Measurements from ENCODE around the gene EIF2B1.
"Not testable (repeated sequence)": the region's sequence is repeated elsewhere in the genome, so short reads cannot be mapped to it uniquely, and the experiment has no call there.

The EIF2B1 gene

DNA sequence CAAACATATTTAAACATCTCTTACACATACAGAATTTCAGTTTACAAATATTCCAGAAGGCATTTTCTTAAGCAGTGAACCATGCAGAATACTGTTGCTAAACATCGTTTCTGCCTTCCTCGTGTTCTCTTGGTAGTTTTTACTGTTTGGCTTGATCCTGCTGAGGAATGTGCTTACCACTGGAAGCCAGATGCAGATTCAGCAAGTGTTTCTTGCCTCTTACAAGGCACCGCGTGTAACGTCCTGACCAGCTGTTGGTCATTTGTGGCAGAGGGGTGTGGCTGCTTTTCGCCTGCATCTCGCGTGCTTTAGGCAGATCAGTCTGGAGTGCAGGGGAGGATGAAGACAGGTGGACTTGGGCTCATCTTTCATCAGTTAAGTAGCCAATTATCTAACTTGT lies 12.4 kb downstream of the EIF2B1 start:
- DNase-seq (ENCODE audit: low read depth in 1 of 2, low spot score in 1 of 2): no peak

DNA sequence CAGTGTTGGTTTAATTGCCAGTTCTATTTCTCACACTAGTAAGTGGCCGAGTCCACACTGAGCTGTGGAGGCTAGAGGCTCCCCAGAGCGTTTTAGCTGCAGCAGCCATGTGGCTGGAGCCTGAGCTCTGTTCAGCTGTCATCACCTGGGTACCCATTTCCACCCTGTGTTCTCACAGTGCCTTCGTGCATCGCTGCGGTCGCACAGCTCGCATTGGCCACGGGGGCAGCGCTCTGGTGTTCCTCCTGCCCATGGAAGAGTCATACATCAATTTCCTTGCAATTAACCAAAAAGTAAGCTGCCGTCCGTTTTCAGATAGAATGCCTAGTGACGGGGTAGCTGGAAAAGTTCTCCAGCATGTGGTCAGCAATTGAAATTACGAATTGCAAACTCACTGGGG lies 15.9 kb downstream of the EIF2B1 start:
- no peak for DNase-seq (ENCODE audit: low read depth in 1 of 2, low spot score in 1 of 2)

DNA sequence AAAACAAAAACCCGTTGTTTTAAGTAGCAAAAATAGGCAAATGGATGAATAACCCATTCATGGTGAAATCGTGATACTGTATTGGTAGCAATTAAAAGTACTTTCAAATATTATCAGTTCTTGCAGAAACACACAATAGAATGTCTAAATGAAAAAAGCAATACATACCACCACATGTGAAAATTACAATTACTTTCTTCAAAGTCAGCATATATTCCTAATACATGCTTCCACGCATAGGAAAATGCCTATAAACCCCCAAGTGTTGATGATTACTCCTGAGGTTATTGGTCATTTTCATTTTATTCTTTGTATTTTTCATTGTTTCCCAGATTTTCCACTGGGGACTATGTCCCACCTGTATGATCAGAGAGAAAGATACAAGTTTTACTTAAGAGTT lies 16.3 kb downstream of the EIF2B1 start:
- no peak for DNase-seq (ENCODE audit: low read depth in 1 of 2, low spot score in 1 of 2)

DNA sequence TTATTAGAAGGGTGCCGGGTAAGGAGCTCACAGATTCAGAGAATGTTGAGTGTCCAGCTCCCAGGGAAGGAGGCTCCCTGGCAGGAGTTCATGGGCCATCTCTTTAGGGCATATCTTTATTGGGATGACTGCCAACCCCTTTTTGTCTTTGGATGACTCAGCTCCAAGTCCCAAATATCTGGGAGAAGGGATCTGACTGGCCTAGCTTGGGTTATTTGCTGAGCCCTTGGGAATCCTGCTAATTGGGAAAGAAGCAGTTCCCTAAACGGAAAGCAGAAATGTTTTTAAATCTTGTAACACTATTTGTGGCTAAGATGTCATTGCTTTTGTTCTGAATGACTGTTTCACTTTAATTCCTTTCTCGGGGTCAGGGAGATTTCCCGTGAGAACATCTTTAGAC lies 19.0 kb downstream of the EIF2B1 start:
- no peak for DNase-seq (ENCODE audit: low read depth in 1 of 2, low spot score in 1 of 2)

DNA sequence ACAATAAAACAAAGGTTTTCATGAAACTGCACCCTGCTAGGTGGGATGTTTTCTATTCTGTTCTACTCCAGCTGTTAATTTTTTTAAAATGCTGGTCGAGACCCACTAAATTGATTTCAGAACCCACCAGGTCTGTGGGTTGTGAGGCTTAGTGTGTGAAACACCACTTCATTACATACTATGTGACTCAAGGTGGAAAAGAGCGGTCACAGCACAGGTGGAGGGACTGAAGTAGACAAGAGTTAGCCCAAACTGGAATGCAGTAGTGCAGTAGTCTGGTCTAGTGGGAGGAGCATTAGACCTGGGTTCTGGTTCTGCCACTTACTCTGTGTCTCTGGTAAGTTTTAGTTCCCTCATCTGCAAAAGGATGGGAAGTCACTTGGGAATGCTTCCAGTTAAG lies 19.4 kb downstream of the EIF2B1 start:
- DNase-seq (ENCODE audit: low read depth in 1 of 2, low spot score in 1 of 2): no peak

DNA sequence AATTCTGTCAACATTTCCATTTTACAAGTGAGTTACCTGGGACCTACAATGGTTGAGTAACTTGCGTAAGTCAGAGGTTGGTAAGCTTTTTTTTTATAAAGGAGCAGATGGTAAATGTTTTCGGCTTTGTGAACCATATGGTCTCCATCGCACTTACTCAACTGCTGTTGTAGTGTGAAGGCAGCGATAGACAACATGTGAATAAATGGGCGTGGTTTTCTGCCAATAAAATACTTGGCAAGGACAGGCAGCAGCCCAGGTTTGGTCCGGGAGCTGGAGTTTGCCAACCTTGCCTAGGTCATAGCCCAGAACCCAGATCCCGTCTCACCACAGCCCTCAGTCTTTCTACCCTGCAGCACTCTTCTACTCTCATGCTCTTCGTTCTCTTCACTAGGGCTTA lies 25.3 kb downstream of the EIF2B1 start:
- DNase-seq (ENCODE audit: low read depth in 1 of 2, low spot score in 1 of 2): no peak

DNA sequence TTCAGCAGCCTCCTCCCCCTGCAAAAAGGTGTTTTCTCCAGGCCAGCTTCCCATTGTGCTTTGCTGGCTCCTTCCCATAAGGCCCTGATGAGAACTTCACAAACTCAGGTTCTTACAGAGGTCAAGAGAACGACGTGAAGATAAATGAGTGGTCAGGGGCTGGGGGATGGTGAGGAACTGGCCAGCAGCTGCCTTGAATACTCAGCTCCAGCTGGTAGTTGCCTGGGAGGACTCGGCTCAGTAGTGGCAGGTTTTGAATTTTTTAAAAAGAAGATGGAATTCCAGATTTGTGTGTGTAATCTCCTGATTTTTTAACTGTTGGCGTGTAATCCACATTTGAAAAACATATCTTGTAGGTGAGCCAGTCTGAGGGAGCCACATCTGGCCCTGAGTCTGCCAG lies 25.7 kb downstream of the EIF2B1 start:
- DNase-seq (ENCODE audit: low read depth in 1 of 2, low spot score in 1 of 2): no peak

DNA sequence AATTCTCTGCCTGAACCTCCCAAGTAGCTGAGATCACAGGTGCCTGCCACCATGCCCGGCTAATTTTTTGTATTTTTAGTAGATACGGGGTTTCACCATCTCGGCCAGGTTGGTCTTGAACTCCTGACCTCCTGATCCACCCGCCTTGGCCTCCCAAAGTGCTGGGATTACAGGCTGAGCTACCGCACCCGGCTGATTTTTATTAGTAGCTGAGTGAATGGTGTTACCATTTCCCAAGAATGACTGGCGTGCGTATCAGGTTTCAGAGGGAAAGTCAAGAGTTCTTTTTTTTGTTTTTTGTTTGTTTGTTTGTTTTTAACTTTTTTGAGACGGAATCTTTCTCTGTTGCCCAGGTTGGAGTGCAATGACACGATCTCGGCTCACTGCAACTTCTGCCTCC lies 30.0 kb downstream of the EIF2B1 start:
- not testable (repeated sequence) for DNase-seq (ENCODE audit: low read depth in 1 of 2, low spot score in 1 of 2)

DNA sequence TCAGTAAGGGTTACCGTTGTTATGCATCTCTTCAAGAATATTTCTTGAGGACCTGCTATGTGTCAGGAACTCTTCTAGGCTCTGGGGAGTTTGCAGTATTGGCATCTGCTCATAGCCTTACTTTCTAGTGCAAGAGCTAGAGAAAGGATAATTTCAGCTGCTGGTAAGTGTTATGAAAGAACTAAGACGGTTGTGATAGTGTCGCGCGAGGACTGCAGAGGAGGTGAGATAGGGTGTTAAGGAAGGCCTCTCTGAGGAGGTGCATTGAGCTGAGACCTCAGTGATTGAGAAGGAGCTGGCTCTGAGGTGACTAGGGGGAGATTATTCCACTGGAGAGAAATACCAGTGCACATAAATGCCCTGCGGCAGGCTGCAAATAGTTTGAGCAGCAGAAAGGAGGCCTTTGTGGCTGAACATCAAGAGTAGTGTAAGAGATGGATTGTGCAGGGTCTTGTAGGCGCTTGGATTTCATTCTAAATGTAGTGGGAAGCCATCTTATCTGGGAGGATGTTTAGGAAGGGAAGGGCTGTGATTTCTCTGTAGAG lies 30.8 kb downstream of the EIF2B1 start:
- no peak for DNase-seq (ENCODE audit: low read depth in 1 of 2, low spot score in 1 of 2)

DNA sequence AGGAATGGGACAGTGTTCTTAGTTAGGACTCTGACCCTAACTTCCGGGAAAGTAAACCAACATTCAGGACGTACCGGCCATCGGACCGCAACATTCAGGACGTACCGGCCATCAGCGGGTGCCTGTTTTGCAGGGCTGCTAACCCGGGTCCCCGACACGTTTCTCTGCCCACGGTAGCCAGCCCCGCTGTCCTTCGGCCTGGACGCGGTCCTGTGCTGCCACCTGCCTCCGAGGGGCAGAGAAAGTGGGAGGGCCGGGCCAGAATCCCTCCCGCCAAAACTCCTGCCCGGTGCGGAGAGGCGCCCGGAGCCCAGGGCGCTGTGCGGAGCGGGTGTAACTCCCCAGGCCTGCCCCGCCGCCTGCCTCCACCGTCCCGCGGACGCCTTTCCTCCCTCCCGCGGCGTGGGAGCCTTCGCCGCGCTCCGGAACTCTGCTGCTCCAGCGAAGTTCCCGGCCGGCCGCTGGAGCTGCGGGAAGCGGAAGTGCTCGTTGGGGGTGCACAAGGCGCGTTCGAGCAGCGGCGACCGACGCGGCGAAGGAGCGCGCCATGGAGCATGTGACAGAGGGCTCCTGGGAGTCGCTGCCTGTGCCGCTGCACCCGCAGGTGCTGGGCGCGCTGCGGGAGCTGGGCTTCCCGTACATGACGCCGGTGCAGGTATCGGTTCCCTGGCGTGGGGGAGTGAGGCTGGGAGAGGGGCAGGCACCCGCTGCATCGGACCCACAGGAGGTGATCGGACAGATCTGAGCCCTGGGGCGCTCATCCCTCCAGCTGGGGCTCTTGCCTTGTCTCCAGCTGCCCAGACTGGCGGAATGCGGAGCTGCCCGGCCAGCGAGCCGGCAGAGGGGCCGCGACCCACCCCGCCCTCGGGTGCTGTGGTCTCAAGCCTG lies 31.6 kb downstream of the EIF2B1 start, which contains the start of gene DDX55:
TSS of gene DDX55 (plus strand) at position 498 of the 888 bp plus-strand sequence. CDS start at position 548, 50 bp downstream.
- peak; percentile 67 to 78 for DNase-seq (ENCODE audit: low read depth in 1 of 2, low spot score in 1 of 2)

DNA sequence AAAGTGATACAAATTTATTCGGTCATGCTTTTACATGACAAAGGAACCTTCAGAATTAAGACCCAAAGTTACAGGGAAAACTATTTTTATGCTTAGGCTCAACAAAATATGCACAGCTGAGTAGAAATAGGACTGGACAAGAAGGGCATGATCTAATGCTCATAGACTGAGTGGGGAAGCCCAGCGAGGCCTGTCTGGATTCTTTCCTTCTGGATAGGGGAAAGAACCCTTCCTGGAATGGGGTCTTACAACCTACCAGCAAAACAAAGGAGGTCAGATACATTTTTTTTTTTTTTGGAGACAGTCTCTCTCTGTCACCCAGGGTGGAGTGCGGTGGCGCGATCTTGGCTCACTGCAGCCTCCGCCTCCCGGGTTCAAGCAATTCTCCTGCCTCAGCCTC lies 33.8 kb downstream of the EIF2B1 start:
- DNase-seq (ENCODE audit: low read depth in 1 of 2, low spot score in 1 of 2): no peak

DNA sequence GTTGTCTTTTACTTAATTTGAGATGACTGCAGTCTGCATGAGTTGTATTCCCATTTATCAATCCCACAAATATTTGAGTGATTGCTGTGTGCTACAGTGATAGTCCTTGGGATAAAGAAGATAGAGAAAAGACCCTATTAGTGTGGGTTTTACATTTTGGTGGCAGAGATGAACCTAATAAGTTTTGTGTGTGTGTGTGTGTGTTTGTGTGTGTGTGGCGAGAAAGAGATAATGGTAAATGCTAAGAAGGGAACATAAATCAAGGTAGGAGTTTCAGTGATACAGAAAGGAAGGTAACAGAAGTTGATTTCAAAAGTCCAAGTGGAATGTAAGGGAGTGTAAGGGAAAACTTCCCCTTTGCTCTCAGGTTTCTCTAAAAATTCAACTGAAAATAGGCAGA lies 34.2 kb downstream of the EIF2B1 start:
- no peak for DNase-seq (ENCODE audit: low read depth in 1 of 2, low spot score in 1 of 2)

DNA sequence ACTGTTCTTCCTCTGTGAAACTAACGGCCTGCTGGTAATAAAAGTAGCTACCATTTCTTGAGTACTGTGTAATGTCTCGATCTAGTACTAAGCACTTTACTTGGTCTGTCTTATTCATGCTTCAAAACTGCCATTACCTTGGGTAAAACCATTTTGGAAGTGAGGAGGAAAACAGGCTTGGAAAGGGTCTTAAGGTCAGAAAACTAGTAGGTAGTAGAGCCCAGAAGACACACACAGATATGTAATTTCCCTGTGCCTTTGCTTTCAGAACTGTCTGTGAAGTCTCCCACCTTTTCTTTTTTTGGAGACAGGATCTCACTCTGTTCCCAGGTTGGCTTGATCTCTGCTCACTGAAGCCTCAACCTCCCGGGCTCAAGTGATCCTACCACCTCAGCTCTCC lies 35.0 kb downstream of the EIF2B1 start:
- no peak for DNase-seq (ENCODE audit: low read depth in 1 of 2, low spot score in 1 of 2)

DNA sequence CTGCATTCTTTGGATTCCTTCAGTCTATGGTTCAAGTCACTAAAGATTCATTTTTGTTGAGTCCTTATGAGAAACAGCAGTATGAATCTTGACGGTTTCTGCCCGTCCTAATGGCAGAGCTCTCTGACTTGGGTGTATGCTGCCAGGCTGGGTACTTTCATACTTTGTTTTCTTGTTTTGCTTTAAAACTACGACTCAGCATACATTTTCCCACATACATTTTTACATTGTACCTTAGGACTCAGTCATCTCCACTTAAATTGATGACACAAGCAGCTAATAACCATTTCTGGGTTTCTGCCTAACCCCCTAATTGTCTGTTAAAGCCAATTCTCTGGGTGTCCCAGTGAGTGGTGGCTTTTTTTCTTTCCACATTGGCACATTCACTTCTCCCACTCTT lies 36.4 kb downstream of the EIF2B1 start:
- DNase-seq (ENCODE audit: low read depth in 1 of 2, low spot score in 1 of 2): no peak

DNA sequence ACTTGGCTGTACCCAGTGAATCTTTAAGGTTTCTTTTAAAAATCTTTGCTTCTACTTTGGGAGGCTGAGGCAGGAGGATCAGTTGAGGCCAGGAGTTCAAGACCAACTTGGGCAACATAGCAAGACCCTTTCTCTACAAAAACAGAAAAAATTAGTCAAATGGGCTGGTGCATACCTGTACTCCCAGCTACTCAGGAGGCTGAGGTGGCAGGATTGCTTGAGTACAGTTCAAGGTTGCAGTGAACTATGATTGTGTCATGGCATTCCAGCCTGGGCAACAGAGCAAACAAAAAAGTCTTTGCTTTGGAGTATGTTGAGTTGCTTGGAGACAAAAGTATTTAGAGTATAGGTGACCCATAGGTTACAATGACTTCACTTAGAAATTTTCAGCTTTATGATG lies 37.8 kb downstream of the EIF2B1 start:
- DNase-seq (ENCODE audit: low read depth in 1 of 2, low spot score in 1 of 2): no peak

DNA sequence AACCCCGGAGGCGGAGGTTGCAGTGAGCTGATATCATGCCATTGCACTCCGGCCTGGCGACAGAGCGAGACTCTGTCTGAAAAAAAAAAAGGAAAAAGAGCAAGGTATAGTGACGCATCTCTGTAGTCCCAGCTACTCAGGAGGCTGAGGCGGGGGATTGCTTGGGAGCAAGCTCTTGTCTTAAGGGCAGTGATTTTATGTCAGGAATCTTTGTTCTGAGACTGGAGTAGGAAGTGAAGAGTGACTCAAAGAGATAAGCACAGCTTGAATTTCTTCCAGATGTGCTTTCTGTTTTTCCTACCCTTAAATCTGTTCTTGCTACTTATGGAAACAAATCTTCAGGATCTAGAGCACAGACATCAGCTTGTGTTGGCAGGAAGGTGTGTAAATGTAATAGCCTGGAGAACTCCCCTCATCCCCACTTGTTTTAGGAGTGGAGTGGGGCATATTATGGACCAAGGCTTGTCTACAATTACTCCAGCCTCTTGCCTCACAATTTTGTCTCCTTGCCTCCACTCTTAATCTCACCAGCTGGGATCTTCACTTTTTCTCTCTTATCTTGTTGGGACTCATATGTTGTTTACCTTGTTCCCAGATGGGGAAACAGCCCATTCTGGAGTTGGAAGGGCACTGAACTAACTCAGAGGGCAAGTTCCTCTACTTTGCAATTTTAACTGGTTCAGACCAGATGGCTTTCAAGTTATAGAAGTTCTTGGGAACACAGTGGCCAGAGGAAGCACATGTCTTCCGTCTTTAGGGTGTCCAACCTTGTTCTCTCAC lies 41.6 kb downstream of the EIF2B1 start:
- no peak for DNase-seq (ENCODE audit: low read depth in 1 of 2, low spot score in 1 of 2)

DNA sequence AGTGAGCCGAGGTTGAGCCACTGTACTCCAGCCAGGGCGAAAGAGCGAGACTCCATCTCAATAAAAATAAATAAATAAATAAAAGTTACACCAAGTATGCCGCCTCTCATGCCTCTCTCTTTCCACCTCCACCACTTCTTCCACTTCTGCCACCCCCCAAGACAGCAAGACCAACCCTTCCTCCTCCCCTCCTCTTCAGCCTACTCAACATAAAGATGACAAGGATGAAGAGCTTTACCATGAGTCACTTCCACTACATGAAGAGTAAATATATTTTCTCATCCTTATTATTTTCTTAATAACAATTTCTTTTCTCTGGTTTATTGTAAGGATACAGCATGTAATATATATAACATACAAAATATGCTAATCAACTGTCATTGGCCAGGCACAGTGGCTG lies 52.7 kb downstream of the EIF2B1 start:
- no peak for DNase-seq (ENCODE audit: low read depth in 1 of 2, low spot score in 1 of 2)

DNA sequence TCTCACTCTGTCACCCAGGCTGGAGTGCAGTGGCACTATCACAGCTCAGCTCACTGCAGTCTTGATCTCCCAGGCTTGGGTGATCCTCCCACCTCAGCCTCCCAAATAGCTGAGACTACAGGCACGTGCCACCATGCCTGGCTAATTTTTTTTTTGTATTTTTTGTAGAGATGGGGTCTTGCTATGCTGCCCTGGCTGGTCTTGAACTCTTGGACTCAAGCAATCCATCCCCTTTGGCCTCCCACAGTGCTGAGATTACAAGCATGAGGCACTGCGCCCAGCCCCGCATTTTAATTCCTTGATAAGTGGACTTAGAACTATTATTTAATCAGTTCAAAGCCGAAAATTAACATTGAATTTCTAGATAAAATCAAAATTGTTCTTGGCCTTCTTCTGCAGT lies 54.7 kb downstream of the EIF2B1 start:
- not testable (repeated sequence) for DNase-seq (ENCODE audit: low read depth in 1 of 2, low spot score in 1 of 2)

DNA sequence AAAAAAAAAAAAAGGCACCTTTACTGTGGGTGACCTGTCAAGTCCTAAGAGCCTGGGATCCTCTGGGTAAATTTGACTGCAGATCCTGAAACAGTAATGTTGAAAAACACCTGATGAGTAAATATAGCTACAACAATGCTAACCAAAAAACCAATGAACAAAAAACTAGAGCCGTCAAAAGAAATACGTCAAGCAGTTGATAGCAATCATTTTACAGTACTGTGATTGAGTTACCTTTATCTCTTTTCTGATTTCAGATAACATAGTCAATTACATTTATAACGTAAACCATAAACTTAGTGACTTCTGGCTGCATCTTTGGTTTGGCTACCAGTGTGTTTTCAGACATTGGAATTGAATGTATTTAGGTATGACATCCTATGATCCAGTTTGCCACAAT lies 55.2 kb downstream of the EIF2B1 start:
- no peak for DNase-seq (ENCODE audit: low read depth in 1 of 2, low spot score in 1 of 2)

DNA sequence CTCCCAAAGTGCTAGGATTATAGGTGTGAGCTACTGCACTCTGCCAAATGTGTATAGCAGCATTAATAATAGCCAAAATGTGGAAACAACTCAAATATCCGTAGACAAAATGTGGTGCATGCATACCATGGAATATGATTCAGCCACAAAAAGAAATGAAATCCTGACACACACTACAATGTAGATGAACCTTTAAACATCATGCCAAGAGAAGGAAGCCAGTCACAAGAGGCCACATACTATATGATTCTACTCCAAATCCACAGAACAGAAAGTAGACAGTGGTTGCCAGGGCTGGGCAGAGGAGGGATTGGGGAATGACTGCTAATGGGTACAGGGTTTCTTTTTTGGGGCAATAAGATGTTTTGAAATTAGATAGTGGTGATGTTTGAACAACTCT lies 56.9 kb downstream of the EIF2B1 start:
- no peak for DNase-seq (ENCODE audit: low read depth in 1 of 2, low spot score in 1 of 2)

DNA sequence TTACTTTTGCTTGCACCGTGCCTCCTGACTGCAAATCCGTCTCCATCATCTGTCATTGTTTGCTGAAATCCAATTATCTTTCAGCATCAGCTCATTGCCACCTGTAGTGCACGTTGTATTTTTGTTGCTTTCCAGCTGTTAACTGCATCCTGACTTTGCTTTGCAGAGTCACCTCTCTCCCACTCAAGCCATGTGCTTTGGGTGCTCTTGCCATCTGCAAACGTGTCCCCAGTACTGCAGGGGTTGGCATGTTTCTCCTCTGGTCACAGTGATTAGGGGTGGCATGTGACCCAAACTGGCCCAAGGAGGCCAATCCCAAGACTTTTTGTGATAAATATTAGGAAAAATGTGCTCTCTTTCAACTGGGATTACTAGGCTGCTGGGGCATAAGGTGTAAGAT lies 59.6 kb downstream of the EIF2B1 start:
- no peak for DNase-seq (ENCODE audit: low read depth in 1 of 2, low spot score in 1 of 2)

DNA sequence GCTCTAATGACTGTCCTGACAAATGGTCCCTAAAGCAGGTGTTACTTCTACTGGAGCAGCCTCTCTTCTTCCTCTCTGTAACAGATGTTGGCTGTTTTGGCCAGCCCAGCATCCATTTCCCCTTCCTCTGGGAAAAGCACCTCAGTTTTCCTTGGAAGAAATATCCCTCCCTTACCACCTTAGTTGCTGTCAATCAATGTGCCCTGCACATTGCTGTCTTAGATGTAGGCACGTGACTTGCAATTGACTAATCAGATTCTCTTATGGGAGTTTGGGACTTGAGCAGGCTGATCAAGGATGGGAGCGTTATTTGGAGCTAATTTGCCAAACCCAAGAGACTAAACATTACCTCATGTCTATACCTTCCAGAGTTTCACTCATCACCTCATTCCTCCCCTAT lies 61.1 kb downstream of the EIF2B1 start:
- no peak for DNase-seq (ENCODE audit: low read depth in 1 of 2, low spot score in 1 of 2)

Data from stimulated activated CD4-positive, alpha-beta T cell treated with anti-CD3 and anti-CD28 coated beads, Interleukin-15, amount 100 ng/mL, for 1 hour (primary cell).